GM23338 (cell line): Measurements from ENCODE around the gene BTBD16. TPM values are rescaled to one million over a fixed set of nuclear protein-coding genes. Genes with fewer than 3 reads are reported as not detected.

Source experiments
- ATAC-seq: fragments of 200-7000 bp; cut with Tn5 transposase; 3 replicates; pipeline ENCODE4 v1.9.1; 2020
- DNase-seq: peaks from one replicate; pipeline ENCODE4 v3.0.0-alpha.2; 2015; ENCODE audit warnings: low spot score
- H2AFZ ChIP-seq: fragments of 200-600 bp; sonication (generic); 2 replicates; pipeline ENCODE4 v1.8.0; 2016; ENCODE audit warnings: antibody characterized with exemption, mild to moderate bottlenecking, moderate library complexity
- H3F3A ChIP-seq: fragments of 200-600 bp; sonication (generic); replicated peaks from 2 replicates; pipeline ENCODE4 v1.8.0; 2017; ENCODE audit warnings: antibody characterized with exemption, mixed run types, low read depth
- H3K27ac ChIP-seq: fragments of 200-600 bp; sonication (generic); 2 replicates; pipeline ENCODE4 v1.6.1; 2016; ENCODE audit warnings: low read depth
- H3K27me3 ChIP-seq: fragments of 200-600 bp; sonication (generic); 2 replicates; pipeline ENCODE4 v1.8.0; 2016; ENCODE audit warnings: mild to moderate bottlenecking, mixed run types, moderate library complexity; ENCODE audit not compliant: insufficient read depth
- H3K36me3 ChIP-seq: fragments of 200-600 bp; sonication (generic); 2 replicates; pipeline ENCODE4 v1.8.0; 2016; ENCODE audit warnings: mild to moderate bottlenecking; ENCODE audit not compliant: insufficient read depth
- H3K4me1 ChIP-seq: fragments of 200-600 bp; sonication (generic); 2 replicates; pipeline ENCODE4 v1.8.0; 2016; ENCODE audit warnings: mild to moderate bottlenecking, moderate library complexity; ENCODE audit not compliant: insufficient read depth
- H3K4me2 ChIP-seq: fragments of 200-600 bp; sonication (generic); 2 replicates; pipeline ENCODE4 v1.7.1; 2017; ENCODE audit warnings: mixed run types
- H3K4me3 ChIP-seq: fragments of 200-600 bp; sonication (generic); 2 replicates; pipeline ENCODE4 v1.6.1; 2016; ENCODE audit warnings: mixed run types
- H3K79me2 ChIP-seq: fragments of 200-600 bp; sonication (generic); replicated peaks from 2 replicates; pipeline ENCODE4 v1.8.0; 2017; ENCODE audit warnings: mild to moderate bottlenecking; ENCODE audit not compliant: insufficient read depth
- H3K9me2 ChIP-seq: fragments of 200-600 bp; sonication (generic); 2 replicates; pipeline ENCODE4 v1.8.0; 2017; ENCODE audit not compliant: insufficient read depth
- H4K20me1 ChIP-seq: fragments of 200-600 bp; sonication (generic); replicated peaks from 2 replicates; pipeline ENCODE4 v1.8.0; 2017; ENCODE audit warnings: mild to moderate bottlenecking; ENCODE audit not compliant: insufficient read depth
- H3K27ac Mint-ChIP-seq: 2 replicates; pipeline ENCODE4 v1.8.0; 2020; ENCODE audit warnings: inconsistent platforms, mild to moderate bottlenecking, moderate library complexity, mixed read lengths
- H3K27me3 Mint-ChIP-seq: 3 replicates; pipeline ENCODE4 v1.8.0; 2022; ENCODE audit warnings: low read depth, mild to moderate bottlenecking, moderate library complexity, mixed read lengths, inconsistent platforms; ENCODE audit not compliant: insufficient read depth, poor library complexity
- H3K36me3 Mint-ChIP-seq: 3 replicates; pipeline ENCODE4 v1.8.0; 2021; ENCODE audit warnings: low read depth, mild to moderate bottlenecking, inconsistent platforms, moderate library complexity, mixed read lengths
- H3K4me1 Mint-ChIP-seq: 3 replicates; pipeline ENCODE4 v1.8.0; 2020; ENCODE audit warnings: mild to moderate bottlenecking, inconsistent platforms, mixed read lengths
- H3K4me3 Mint-ChIP-seq: 3 replicates; pipeline ENCODE4 v1.8.0; 2021; ENCODE audit warnings: moderate library complexity, mild to moderate bottlenecking, inconsistent platforms, mixed read lengths
- H3K9me3 Mint-ChIP-seq: 3 replicates; pipeline ENCODE4 v1.8.0; 2020; ENCODE audit warnings: moderate library complexity, mild to moderate bottlenecking, inconsistent platforms, mixed read lengths
- CREB1 ChIP-seq: fragments of 250-450 bp; sonication (Bioruptor Pico); IDR thresholded peaks from 2 replicates; pipeline ENCODE4 v1.5.0; 2020; ENCODE audit warnings: low read depth, mild to moderate bottlenecking, moderate library complexity
- CTCF ChIP-seq, 2 experiments: fragments of 200-600 bp in 1 of 2; sonication (generic) in 1 of 2; conservative IDR thresholded peaks; 2 replicates each; pipeline versions ENCODE4 v1.5.1 to v1.6.1; 2016 to 2017; ENCODE audit warnings: antibody characterized with exemption in 2 of 2, low read depth in 2 of 2, mild to moderate bottlenecking in 2 of 2, moderate library complexity in 1 of 2
- ETS1 ChIP-seq: IDR thresholded peaks from 2 replicates; pipeline ENCODE4 v1.6.1; 2016; ENCODE audit warnings: antibody characterized with exemption
- EZH2 ChIP-seq: fragments of 200-600 bp; sonication (generic); IDR thresholded peaks from one replicate; pipeline ENCODE4 v1.8.0; 2017; ENCODE audit warnings: antibody characterized with exemption, mild to moderate bottlenecking, low read depth; ENCODE audit not compliant: unreplicated experiment
- EZH2phosphoT487 ChIP-seq: fragments of 200-600 bp; sonication (generic); IDR thresholded peaks from one replicate; pipeline ENCODE4 v1.8.1; 2018; ENCODE audit warnings: antibody characterized with exemption; ENCODE audit not compliant: unreplicated experiment
- JUNB ChIP-seq: IDR thresholded peaks from one replicate; pipeline ENCODE4 v1.6.1; 2016; ENCODE audit warnings: antibody characterized with exemption; ENCODE audit not compliant: unreplicated experiment
- NANOG ChIP-seq: IDR thresholded peaks from 2 replicates; pipeline ENCODE4 v1.6.1; 2016; ENCODE audit warnings: antibody characterized with exemption, borderline replicate concordance
- POLR2AphosphoS5 ChIP-seq: IDR thresholded peaks from 2 replicates; pipeline ENCODE4 v1.6.1; 2016; ENCODE audit warnings: antibody characterized with exemption, low read depth
- STAT1 ChIP-seq: IDR thresholded peaks from one replicate; pipeline ENCODE4 v1.6.1; 2016; ENCODE audit warnings: antibody characterized with exemption; ENCODE audit not compliant: unreplicated experiment
- ZNF114 ChIP-seq: fragments of 250-450 bp; sonication (Bioruptor Pico); IDR thresholded peaks from 2 replicates; pipeline ENCODE4 v1.5.0; 2020; ENCODE audit warnings: mild to moderate bottlenecking, moderate library complexity
- ZNF331 ChIP-seq: fragments of 250-450 bp; sonication (Bioruptor Pico); IDR thresholded peaks from 2 replicates; pipeline ENCODE4 v1.5.0; 2020; ENCODE audit warnings: low read depth, mild to moderate bottlenecking, moderate library complexity
- ZNF462 ChIP-seq: fragments of 250-450 bp; sonication (Bioruptor Pico); IDR thresholded peaks from 2 replicates; pipeline ENCODE4 v1.5.0; 2020; ENCODE audit warnings: mild to moderate bottlenecking, moderate library complexity
- polyA plus RNA-seq: library from polyadenylated mRNA; unstranded; fragments of >200 nt; fragmentation: Nextera tagmentation; extraction: Ambion mirVana; gene quantifications from 2 replicates; pipeline ENCODE4 v1.2.1, GENCODE V29; 2016
- total RNA-seq: library from RNA; depleted of rRNA; stranded (reverse); fragments of >200 nt; shearing (Covaris generic); gene quantifications from 2 replicates; pipeline ENCODE4 v1.2.3, GENCODE V29; 2014
- TF ChIP-seq, protein P1 (sequence below): IDR thresholded peaks from one replicate; pipeline ENCODE4 v1.6.1; 2018; ENCODE audit warnings: antibody characterized with exemption; ENCODE audit not compliant: unreplicated experiment

Gene BTBD16
- total and polyA plus RNA-seq, 2 experiments from 2014 or later = not detected

DNA sequence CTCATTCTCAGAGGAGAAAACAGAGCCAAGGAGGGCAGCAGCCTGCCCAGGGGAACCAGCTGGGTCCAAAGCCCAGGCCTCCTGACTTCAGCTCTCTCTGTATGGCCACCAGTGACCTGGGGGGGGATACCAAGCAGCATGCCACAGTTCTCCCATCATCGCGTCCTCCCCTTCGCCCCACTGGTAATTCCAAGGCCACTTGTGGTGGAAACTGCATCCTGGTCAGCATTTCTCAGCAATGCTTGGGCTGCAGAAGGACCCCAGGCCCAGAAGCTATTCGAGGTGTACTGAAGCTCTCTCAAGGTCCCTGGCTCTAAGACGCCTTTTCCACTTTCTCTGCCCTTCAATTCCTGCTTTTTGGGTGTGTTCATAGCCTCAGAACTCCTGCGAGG is 27.1 kb downstream of the BTBD16 start:
- no peaks in the 10 kb centered on the region for H3K27me3 ChIP-seq
- TF ChIP-seq ETS1 (no peak), CTCF (conservative IDR thresholded peaks at IDR 0.05; ENCODE audit: low read depth in 2 of 2) (no peak), STAT1 (no peak), CREB1 (CRISPR knock-in tag) (no peak), JUNB (no peak), EZH2 (no peak), ZNF462 (CRISPR knock-in tag) (no peak), ZNF331 (CRISPR knock-in tag) (no peak), POLR2AphosphoS5 (no peak), ZNF114 (CRISPR knock-in tag) (no peak), EZH2phosphoT487 (no peak), NANOG (no peak)
- TF ChIP-seq, protein P1, sequence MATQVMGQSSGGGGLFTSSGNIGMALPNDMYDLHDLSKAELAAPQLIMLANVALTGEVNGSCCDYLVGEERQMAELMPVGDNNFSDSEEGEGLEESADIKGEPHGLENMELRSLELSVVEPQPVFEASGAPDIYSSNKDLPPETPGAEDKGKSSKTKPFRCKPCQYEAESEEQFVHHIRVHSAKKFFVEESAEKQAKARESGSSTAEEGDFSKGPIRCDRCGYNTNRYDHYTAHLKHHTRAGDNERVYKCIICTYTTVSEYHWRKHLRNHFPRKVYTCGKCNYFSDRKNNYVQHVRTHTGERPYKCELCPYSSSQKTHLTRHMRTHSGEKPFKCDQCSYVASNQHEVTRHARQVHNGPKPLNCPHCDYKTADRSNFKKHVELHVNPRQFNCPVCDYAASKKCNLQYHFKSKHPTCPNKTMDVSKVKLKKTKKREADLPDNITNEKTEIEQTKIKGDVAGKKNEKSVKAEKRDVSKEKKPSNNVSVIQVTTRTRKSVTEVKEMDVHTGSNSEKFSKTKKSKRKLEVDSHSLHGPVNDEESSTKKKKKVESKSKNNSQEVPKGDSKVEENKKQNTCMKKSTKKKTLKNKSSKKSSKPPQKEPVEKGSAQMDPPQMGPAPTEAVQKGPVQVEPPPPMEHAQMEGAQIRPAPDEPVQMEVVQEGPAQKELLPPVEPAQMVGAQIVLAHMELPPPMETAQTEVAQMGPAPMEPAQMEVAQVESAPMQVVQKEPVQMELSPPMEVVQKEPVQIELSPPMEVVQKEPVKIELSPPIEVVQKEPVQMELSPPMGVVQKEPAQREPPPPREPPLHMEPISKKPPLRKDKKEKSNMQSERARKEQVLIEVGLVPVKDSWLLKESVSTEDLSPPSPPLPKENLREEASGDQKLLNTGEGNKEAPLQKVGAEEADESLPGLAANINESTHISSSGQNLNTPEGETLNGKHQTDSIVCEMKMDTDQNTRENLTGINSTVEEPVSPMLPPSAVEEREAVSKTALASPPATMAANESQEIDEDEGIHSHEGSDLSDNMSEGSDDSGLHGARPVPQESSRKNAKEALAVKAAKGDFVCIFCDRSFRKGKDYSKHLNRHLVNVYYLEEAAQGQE = no peak
- Mint-ChIP-seq H3K4me1 (peaks cover 5% of the 10 kb centered on the region), H3K36me3 (no peaks in the 10 kb centered on the region), H3K9me3 (no peaks in the 10 kb centered on the region), H3K4me3 (no peak overlapping the region), H3K27ac (no peak overlapping the region), H3K27me3 (peaks cover 5% of the 10 kb centered on the region)
- H3K4me2 ChIP-seq = no peak overlapping the region
- no peak overlapping the region for H3K27ac ChIP-seq
- 0 out of 2 replicates have a peak overlapping the region, but pooled peaks have one; percentile 75 for H2AFZ ChIP-seq
- DNase-seq = no peak
- H3K79me2 ChIP-seq = no peaks in the 10 kb centered on the region
- 0 out of 2 replicates have a peak, but pooled peaks cover 1% of the 10 kb centered on the region for H3K4me1 ChIP-seq
- H3K36me3 ChIP-seq = no peaks in the 10 kb centered on the region
- H3K9me2 ChIP-seq = 0 out of 2 replicates have a peak, but pooled peaks cover 5% of the 10 kb centered on the region
- H4K20me1 ChIP-seq = no peaks in the 10 kb centered on the region
- no peaks in the 10 kb centered on the region for H3F3A ChIP-seq
- no peak for ATAC-seq
- no peak overlapping the region for H3K4me3 ChIP-seq
